AG20443 (cell line): Measurements from ENCODE around the gene PILRB.
"Not testable (repeated sequence)": the region's sequence is repeated elsewhere in the genome, so short reads cannot be mapped to it uniquely, and the experiment has no call there.

Experiments
- DNase-seq: peaks from one replicate; pipeline ENCODE4 v3.0.0; 2012; ENCODE audit warnings: low spot score, mixed read lengths

PILRB gene

DNA sequence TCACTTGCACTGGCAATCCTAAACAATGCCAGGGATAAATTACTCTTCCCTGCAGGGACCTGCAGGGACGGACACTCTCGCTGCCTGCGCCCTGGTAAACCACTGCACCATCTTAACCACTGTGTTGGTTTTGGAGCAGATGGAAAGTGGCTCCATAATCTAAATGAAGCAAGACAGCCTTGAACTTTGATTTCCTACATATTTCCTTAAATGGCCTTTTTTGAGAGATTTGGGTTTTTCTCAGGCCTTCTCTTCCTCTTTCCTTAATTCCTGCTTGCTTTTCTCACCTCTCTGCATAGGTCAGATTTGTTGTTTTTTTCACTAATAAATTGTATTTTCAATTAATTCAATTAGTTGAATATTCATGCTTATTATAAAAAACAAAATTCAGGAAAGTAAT lies 18.1 kb downstream of the PILRB start:
- no peak for DNase-seq

DNA sequence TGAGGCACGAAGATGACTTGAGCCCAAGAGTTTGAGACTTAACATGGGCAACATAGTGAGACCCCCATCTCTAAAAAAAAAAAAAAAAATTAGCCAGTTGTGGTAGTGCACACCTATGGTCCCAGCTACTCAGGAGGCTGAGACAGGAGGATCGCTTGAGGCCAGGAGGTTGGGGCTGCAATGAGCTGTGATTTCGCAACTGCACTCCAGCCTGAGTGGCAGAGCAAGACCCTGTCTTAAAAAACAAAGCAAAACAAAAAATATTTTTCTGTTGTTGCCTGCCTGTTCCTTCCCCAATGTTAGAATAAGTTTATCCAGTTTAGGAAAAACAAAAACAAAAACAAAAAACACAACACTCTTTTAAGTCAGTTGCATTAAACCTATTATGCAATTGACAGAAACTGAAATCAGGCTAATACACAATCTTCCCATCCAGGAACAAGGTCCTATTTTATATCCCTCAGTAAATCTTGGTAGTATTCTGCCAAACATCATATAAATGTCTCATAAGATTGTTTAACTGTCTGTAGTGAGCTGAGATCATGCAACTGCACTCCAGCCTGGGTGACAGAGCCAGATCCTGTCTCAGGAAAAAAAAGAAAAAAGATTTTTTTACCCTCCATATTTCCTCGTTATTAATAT lies 20.3 kb downstream of the PILRB start:
- DNase-seq = no peak

DNA sequence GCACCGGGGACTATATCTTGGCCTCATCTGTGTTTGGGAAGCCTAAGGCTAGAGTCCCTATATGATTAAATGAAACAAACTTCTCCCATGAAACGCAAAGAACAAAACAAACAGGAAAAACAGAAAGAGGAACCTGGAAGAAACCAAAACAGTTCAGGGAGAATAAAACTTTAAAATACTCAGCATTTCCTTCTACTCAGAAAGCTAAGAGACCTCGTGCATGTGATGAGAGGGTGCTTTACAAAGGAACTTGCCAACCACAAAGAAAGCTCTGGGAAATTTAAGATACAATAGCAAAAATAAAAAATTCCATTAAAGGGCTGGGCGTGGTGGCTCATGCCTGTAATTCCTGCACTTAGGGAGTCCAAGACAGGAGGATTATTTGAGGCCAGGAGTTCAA lies 22.3 kb downstream of the PILRB start:
- DNase-seq = no peak

DNA sequence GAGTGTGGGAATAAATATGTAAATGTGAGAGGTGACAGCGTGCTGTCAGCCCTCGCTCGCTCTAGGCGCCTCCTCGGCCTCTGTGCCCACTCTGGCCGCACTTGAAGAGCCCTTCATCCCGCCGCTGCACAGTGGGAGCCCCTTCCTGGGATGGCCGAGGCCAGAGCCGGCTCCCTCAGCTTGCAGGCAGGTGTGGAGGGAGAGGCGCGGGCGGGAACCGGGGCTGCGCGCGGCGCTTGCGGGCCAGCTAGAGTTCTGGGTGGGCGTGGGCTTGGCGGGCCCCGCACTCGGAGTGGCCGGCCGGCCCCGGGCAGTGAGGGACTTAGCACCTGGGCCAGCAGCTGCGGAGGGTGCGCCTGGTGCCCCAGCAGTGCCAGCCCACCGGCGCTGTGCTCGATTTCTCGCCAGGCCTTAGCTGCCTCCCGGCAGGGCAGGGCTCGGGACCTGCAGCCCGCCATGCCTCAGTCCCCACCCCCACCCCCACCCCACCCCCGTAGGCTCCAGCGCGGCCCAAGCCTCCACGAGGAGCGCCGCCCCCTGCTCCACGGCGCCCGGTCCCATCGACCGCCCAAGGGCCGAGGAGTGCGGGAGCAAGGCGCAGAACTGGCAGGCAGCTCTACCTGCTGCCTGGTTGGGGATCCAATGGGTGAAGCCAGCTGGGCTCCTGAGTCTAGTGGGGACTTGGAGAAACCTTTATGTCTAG lies 23.8 kb downstream of the PILRB start:
- not testable (repeated sequence) for DNase-seq

DNA sequence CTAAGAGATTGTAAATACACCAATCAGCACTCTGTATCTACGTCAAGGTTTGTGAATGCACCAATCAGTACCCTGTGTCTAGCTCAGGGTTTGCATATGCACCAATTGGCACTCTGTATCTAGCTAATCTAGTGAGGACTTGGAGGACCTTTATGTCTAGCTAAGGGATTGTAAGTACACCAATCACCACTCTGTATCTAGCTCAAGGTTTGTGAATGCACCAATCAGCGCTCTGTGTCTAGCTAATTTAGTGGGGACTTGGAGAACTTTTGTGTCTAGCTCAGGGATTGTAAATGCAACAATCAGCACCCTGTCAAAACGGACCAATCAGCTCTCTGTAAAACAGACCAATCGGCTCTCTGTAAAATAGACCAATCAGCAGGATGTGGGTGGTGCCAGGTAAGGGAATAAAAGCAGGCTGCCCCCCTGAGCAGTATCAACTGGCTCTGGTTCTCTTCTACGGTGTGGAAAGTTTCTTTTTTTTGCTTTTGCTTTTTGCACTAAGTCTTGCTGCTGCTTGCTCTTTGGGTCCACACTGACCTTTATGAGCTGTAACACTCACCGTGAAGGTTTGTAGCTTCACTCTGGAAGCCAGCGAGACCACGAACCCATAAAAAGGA lies 24.4 kb downstream of the PILRB start:
- not testable (repeated sequence) for DNase-seq

DNA sequence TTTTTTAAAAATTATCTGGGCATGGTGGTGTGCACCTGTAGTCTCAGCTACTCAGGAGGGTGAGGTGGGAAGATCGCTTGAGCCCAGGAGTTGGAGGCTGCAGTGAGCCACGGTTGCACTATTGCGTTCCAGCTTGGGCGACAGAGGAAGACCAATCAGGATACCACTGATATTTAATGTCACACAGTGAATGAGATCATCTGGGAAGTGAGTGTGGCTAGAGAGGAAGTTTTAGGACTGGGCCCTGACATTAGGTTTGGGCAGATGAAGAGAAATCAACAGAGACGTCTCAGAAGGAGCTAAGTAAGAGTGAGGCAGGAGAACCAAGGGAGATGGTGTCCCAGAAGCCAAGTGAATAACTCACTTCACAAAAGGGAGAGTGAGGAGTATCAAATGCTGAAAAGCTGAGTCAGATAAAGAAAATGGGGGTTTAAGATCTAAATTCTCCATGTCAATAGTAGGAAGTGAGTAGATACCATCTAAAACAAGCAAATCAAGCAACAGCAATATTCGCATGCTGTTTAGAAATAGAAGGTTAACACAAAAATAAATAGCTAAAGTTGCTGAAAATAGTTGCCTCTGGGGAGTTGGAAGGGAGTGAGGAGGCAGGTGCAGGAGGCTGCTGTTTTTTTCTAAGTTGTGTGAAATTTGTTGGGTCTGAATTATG lies 26.8 kb downstream of the PILRB start:
- no peak for DNase-seq

DNA sequence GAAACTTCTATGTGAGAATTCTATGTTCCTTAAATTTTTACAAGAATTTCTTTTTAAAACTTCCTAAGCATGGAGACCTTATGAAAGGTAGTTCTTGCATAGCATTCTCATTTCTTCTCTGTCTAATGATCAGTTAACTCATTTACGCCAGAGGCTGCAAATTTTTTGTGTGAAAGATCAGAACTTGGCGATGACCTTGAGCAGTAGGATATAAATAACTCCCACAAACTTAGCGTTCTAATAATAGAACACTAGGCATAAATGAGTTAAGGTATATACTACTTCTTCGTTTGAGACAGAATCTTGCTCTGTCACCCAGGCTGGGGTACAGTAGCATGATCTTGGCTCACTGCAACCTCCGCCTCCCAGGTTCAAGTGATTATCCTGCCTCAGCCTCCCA lies 29.0 kb downstream of the PILRB start:
- DNase-seq = no peak

DNA sequence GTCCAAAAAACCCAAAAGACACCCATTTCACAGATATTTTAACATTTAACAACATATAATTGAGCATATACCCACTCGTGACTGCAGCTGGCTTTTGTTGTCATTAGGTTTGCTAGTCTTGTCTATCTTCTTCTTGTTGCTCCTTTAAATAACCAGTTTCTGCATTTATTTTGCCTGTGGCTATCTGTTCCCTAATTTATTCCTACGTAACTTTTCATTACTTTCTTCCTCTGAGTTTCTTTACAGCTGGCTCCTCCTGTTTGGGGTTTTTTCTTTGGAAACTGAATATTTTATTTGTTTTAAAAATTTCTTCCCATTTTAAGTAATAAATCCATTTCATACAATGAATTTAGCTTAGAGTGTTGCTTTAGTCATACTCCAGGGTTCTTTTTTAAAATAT lies 29.8 kb downstream of the PILRB start:
- no peak for DNase-seq

DNA sequence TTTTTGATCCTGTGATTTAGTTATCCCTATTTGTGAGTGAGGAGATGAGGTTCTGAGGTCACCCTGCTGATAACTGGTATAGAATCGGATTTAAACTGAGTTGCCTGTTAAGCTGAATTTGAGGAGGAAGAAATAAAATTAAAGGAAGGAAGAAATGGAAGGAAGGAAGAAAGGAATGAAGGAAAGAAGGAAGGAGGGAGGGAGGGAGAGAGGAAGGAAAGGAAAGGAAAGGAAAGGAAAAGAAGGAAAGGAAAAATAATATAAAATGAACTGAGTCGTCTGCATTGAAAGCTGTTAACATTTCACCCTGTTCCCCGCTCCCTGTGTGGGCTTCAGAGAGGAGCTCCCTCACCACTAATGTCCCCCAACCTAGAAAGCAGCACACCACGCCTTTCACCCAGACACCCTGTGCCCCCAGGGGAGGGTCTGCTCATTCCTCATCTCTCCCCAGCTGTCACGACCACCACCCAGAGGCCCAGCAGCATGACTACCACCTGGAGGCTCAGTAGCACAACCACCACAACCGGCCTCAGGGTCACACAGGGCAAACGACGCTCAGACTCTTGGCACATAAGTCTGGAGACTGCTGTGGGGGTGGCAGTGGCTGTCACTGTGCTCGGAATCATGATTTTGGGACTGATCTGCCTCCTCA lies 31.6 kb downstream of the PILRB start:
- DNase-seq = no peak

DNA sequence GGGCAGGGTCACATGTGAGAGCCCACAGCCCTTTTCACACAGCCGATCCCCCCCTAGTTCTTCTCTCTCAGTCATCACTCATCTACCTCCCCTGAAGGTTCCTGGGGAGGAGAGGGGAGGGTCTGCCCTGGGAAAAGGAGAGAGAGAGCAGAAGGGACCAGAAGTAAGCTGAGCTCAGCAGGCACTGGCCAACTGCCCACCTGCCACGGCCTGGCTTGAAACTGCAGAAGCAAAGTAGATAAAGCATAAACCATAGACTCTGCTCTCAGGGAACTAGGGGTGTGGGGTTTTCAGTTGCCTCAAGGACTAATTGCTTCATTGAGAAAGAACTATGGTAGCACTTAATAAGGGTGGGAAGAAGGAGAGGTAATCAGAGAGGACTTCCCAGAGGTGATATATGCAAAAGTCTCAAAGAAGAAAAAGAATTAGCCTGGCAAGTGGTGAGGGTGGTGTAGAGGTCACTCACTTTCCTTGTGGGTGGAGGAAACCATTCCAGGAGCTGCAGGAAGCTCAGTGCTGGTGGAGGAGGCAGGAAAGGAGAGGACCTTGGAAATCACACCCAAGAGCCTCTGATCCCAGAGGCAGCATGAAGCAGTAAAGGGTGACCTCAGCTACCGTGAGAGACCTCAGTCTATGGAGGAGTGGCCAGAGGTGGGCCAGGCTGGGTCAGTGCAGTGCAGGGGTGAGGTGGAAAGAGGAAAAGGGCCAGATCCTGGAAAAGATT lies 32.5 kb downstream of the PILRB start:
- DNase-seq = no peak

DNA sequence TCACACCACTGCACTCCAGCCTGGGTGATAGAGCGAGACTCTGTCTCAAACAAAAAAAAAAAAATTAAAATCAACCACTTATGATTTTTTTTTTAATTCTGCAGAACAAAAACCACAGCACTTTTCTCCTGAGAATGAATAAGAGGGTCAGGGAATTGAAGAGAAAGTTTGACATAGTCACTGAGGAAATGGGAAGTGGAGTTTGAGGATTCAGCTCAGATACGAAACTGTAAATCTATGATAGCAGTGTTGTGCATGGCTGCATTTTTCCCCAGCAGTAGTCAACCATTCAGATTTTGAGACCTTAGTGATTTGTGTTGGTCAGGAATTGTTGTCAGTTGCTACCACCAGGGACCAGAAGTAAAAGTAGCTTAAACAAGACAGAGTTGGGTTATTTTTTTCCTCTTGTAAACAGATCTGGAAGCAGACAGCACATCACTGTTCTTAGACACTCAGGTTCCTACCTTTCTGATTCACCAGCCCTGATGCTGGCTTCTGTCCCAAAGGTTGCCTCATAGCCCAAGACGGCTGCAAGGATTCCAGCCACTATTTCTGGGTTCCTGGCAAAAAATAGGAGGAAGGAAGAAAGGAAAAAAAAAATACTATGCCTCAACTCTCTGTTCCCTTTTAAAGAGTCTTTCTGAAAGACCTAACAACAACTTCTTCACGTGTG lies 35.5 kb downstream of the PILRB start:
- DNase-seq = no peak

DNA sequence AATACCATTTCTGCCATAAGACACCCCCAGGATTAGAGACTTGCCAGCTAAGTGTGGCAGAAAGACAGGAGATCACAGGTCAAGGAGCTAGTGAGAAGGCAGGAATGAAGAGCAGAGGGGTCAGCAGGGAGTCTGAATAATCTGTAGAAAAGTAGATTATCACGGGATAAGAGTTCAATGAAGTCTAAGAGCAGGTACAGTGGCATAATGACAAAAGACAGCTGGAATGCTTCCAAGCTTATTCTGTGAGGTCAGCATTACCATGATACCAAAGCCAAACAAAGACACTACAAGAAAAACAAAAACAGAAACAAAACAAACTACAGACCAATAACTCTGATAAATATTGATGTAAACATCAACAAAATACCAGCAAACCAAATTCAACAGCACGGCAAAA lies 36.2 kb downstream of the PILRB start:
- DNase-seq = no peak

DNA sequence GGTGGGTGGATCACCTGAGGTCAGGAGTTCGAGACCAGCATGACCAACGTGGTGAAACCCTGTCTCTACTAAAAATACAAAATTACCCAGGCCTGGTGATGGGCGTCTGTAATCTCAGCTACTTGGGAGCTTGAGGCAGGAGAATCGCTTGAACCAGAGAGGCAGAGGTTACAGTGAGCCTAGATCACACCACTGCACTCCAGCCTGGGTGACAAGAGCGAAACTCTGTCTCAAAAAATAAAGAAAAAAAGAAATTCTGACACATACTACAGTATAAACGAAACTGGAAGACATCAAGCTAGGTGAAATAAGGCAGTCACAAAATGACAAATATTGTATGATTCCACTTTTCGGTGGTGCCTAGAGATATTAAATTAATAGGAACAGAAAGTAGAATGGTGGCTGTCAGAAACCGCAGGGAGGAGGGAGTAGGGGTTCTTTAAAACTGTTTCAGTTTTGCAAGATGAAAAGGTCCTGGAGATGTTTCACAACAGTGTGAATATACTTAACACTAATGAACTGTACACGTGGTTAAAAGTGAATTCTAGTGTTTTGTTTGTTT lies 38.6 kb downstream of the PILRB start:
- no peak for DNase-seq

DNA sequence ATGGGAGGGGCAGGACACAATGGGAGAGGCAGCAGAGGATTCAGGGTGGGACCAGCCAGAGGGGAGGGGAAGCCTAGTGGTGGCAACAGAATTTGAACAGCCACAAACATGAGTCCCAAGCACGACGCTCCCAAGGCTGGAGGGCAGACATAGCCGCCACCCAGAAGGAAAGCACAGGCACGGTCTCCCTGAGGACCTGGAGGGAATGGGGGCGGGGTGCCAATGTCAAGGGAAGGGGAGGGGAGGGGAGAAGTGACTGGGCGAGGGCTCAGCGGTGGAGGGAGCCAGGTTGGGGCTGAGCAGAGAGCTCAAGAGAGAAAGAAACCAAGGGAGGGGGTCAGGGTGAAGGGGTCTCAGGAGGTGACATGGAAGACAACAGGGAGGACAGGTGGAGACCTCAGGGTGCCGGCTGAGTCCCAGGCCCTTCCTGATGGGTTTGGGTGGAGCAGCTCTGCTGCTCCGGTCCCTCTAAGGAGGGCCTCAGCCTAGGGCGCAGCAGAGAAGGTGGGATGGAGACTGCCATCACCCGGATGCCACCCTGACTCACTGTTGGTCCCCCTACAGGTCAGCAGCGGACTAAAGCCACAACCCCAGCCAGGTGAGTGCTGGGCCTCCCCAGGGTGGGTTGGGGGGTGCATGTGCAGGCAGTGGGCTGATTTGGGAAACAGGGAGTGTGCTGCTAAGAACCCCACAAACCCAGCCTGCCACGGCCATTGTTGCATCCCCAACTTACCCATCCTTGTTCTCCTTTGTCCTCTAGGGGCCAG lies 39.6 kb downstream of the PILRB start:
- DNase-seq = no peak

DNA sequence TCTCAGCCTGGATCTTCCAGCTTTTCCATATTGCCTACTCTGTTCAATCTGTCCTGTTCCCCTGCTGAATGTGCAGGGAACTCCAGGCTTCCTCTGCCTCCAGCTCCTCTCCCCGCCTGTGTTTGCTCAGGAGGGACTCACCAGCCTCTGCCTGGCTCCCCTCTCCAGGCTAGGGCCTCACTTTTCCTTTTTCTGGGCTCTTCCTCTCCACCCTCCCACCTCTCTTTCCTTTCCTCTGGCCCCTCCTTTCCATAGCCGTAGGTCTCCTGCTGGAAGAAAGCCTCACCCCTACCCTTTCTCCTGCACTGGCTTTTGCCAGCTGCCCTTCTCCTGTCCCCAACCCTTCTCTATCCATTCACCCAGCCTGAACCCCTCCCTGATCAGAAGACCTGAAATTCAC lies 40.3 kb downstream of the PILRB start:
- no peak for DNase-seq

DNA sequence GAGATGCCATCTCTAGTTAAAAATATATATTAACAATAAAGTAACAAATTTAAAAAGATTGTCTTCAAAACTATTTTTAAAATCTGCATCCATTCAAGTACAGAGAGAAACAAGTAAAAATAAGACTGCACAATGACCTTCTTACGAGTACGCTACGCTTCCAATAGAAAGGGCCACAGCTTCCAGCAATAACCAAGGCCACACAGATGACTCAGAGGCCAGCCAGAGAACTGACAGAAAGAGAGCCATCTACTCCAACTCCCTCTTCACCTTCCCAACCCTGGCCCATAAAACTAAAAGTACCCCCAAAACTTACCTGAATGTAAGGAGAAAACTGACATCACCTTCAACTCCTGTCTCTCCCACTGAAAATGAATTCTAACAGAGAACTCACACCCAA lies 42.1 kb downstream of the PILRB start:
- no peak for DNase-seq

DNA sequence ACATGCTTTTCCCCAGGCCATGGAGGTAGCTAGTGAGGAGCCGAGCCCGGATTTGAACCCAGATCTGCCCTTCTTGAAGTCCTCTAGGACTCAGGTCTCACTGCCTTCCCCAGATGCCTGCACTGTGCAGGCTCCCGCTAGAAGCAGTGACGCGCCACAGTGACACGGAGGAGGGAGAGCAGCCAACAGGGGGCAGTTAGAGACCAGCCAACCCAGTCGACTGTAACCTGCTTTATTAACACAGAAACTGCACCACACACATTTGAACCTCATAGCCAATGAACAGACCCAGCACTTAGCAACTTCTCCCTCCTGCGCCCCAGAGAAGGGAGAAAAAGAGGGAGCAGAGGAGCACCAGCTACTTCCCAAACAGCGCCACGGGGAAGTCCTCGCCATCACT lies 42.7 kb downstream of the PILRB start:
- no peak for DNase-seq

DNA sequence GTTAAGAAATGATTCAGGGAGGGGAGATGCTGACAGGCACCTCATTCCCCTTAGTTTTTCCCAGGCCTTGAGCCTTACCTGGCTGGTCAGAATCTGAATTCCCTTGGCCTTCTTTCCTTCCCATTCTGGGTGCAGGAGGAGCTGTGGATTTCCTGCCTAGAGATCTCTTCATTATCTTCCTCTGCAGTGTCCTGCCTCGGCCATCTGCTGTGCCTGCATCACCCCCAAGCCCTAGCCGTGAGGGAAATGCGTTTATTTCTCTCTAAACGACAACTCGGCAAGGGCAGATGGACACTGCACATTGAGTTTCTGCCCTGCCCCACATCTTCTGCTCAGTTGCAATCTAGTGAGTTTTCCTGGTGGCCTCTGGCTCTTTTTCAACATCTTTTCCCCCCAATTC lies 43.9 kb downstream of the PILRB start:
- DNase-seq = no peak

DNA sequence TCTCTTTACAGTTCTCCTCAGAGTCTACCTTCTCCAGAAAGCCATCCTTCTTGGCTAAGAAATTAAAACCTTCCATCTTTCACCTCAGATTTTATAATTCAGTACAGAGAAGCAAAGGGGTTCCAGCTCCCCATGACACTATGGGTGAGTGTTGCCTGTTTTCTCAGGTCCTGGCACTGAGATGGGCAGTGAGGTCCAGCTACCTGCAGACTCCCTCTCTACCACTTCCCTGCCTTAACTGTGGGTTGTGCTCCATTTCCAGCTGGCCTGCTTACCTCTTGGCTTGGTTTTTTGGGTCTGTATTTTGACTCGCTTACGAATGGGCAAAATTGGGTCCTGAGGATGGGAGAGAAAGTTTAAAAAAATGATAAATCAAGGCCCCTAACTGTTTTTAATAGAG lies 44.3 kb downstream of the PILRB start:
- DNase-seq = no peak

DNA sequence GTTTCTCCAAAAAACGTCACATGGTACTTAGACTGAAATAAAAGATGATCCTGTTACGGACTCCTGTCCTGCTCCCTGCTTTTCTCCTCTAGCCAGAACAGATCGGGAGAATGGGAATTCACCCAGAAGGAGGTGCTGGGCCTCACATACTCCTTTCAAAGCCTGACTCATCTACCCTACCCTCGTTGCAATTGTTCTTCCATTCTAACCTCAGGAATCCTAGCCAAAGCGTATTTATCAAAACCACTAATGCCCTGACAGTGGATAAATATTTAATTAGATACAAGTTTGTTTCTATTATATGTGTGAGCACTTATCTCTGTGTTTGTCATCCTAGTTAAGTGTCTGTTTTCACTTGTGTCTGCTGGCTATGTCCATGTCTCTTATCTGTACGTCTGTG lies 48.9 kb downstream of the PILRB start:
- DNase-seq = peak; percentile 59
